ENCODE results near the gene UGT1A3. TPM values are rescaled to one million over a fixed set of nuclear protein-coding genes. Genes with fewer than 3 reads are reported as not detected.

UGT1A3 gene
- total and polyA plus RNA-seq, 7 donors, result 0.36 TPM; not detected in 6

GRCh38 chr2:233706720-233707119 lies 22.1 kb upstream of the UGT1A3 start:
- no peak overlapping the region for H3K27ac ChIP-seq
- intact Hi-C loops (cut with DNase I), result no loop called here
- WGBS, 2 donors, result 0 to 49% methylated on average over 1 of the region's 1 CpG

GRCh38 chr2:233707940-233708644 lies 20.8 kb upstream of the UGT1A3 start:
- Histone ChIP-seq H3K27me3 (no peaks in the 10 kb centered on the region), H3K4me3 (no peak overlapping the region), H3K27ac (no peak overlapping the region), H3K9me3 (no peaks in the 10 kb centered on the region), H3K36me3 (no peaks in the 10 kb centered on the region), H3K4me1 (no peaks in the 10 kb centered on the region)
- intact Hi-C loops (cut with DNase I), result no loop called here
- no peak for TF ChIP-seq POLR2A (IDR thresholded peaks at IDR 0.05)
- 80% methylated on average over 10 of the region's 10 CpGs for WGBS, 2 donors
- no peak for DNase-seq

More at GRCh38 chr2:233706720-233707119, 22.1 kb upstream of the UGT1A3 start:
- Histone ChIP-seq H3K9me3 (no peaks in the 10 kb centered on the region), H3K27me3 (no peaks in the 10 kb centered on the region), H3K4me3 (no peak overlapping the region), H3K36me3 (no peaks in the 10 kb centered on the region), H3K4me1 (no peaks in the 10 kb centered on the region)
- DNase-seq, result no peak
- no peak for TF ChIP-seq POLR2AphosphoS5 (IDR thresholded peaks at IDR 0.05)
- TF ChIP-seq EP300 (IDR thresholded peaks at IDR 0.05), result no peak
- TF ChIP-seq CTCF (IDR thresholded peaks at IDR 0.05), result no peak
- TF ChIP-seq POLR2A (IDR thresholded peaks at IDR 0.05), result no peak

GRCh38 chr2:233708942-233709341 lies 19.9 kb upstream of the UGT1A3 start:
- intact Hi-C loops (cut with DNase I), result no loop called here
- WGBS, 2 donors, result 90 to 95% methylated on average over 5 of the region's 5 CpGs

GRCh38 chr2:233711312-233712008 lies 17.4 kb upstream of the UGT1A3 start:
- no peaks in the 10 kb centered on the region for H3K27me3 ChIP-seq
- 42 to 43% methylated on average over 11 of the region's 11 CpGs for WGBS, 2 donors
- no peak overlapping the region for H3K4me3 ChIP-seq
- H3K27ac ChIP-seq, result no peak overlapping the region
- intact Hi-C loops (cut with DNase I), result no loop called here
- H3K4me1 ChIP-seq, result no peaks in the 10 kb centered on the region
- peak in 3 of 4 experiments; percentile 33 to 57 (median 36) for TF ChIP-seq CTCF (IDR thresholded peaks at IDR 0.05)
- TF ChIP-seq POLR2A (IDR thresholded peaks at IDR 0.05), result no peak
- H3K36me3 ChIP-seq, result no peaks in the 10 kb centered on the region
- DNase-seq, result peak; percentile 78
- H3K9me3 ChIP-seq, result no peaks in the 10 kb centered on the region

More at GRCh38 chr2:233708942-233709341, 19.9 kb upstream of the UGT1A3 start:
- TF ChIP-seq EP300 (IDR thresholded peaks at IDR 0.05) (no peak), POLR2A (IDR thresholded peaks at IDR 0.05) (no peak), CTCF (IDR thresholded peaks at IDR 0.05) (no peak), POLR2AphosphoS5 (IDR thresholded peaks at IDR 0.05) (no peak)
- no peak overlapping the region for H3K4me3 ChIP-seq
- H3K27ac ChIP-seq, result no peak overlapping the region
- H3K4me1 ChIP-seq, result no peaks in the 10 kb centered on the region
- no peaks in the 10 kb centered on the region for H3K9me3 ChIP-seq
- DNase-seq, result no peak
- no peaks in the 10 kb centered on the region for H3K36me3 ChIP-seq
- H3K27me3 ChIP-seq, result no peaks in the 10 kb centered on the region

GRCh38 chr2:233712611-233713261 lies 16.1 kb upstream of the UGT1A3 start, which contains the start of gene UGT1A5:
UGT1A5 (plus strand) TSS chr2:233712907; CDS start chr2:233712992, 85 bp downstream.
- 72 to 83% methylated on average over 14 of the region's 14 CpGs for whole genome bisulfite sequencing, 2 donors
- Histone ChIP-seq H3K9me3 (no peaks in the 10 kb centered on the region), H3K27ac (no peak within 1 kb of the TSS), H3K4me1 (no peaks in the 10 kb centered on the region), H3K4me3 (no peak within 1 kb of the TSS), H3K36me3 (no peaks in the 10 kb centered on the region), H3K27me3 (no peaks in the 10 kb centered on the region)
- no peak for DNase-seq
- intact Hi-C loops (cut with DNase I), result no loop called here
- no peak for TF ChIP-seq EP300 (IDR thresholded peaks at IDR 0.05)
- TF ChIP-seq CTCF (IDR thresholded peaks at IDR 0.05), result no peak
- TF ChIP-seq POLR2AphosphoS5 (IDR thresholded peaks at IDR 0.05), result no peak
- TF ChIP-seq POLR2A (IDR thresholded peaks at IDR 0.05), result no peak
